Heart left ventricle (tissue), 13 donors: ENCODE data around the gene ABCC12.

ENCODE experiments used
- POLR2A ChIP-seq, 2 donors: fragments of 450-650 bp; IDR thresholded peaks; one replicate each; pipeline ENCODE4 v1.6.1; 2017; ENCODE audit warnings: antibody characterized with exemption in 2 of 2, mild to moderate bottlenecking in 2 of 2, moderate library complexity in 2 of 2
- TF ChIP-seq, protein P1 (sequence below), 12 donors: fragments of 200-600 bp; sonication (generic) in 4 of 12; IDR thresholded peaks; one replicate each; pipeline versions ENCODE4 v1.5.0 to v1.8.0; 2018 to 2022; ENCODE audit warnings: antibody characterized with exemption in 12 of 12, mild to moderate bottlenecking in 5 of 12
- donor health status: ischemic (EF 13 %, LVEDD 7.1; RV severe dilation, severe dysfunction).
- donor health status: DM: no; HTN: yes; CAD: no.
- donor health status: DM: no; HTN: no; CAD: no.
- donor health status: ischemic (EF 25% LVEDD 6.9; RV normal size, moderate dysfunction).
- donor health status: ischemic (EF 25% LVEDD 5.7; RV mildly dilated, moderate dysfunction).
- donor health status: ischemic (EF 35%, LVEDD 5.7; RV mildly dilated, moderate dysfunction).
- donor health status: nonischemic (EF 11% LVEDD 7.7; RV severe dilation, severe dysfunction).
- donor health status: DM: yes; HTN: yes; CAD: no.
- donor health status: PGD.
- donor health status: ischemic (EF 29% LVEDD 5.4; RV normal size, mild dysfunction).
- donor health status: nonischemic (EF 23%, LVEDD 6.1; RV moderate dilation, normal function).

GRCh38 chr16:48114410-48114809 is 41.4 kb downstream of the ABCC12 start:
- TF ChIP-seq, protein P1, sequence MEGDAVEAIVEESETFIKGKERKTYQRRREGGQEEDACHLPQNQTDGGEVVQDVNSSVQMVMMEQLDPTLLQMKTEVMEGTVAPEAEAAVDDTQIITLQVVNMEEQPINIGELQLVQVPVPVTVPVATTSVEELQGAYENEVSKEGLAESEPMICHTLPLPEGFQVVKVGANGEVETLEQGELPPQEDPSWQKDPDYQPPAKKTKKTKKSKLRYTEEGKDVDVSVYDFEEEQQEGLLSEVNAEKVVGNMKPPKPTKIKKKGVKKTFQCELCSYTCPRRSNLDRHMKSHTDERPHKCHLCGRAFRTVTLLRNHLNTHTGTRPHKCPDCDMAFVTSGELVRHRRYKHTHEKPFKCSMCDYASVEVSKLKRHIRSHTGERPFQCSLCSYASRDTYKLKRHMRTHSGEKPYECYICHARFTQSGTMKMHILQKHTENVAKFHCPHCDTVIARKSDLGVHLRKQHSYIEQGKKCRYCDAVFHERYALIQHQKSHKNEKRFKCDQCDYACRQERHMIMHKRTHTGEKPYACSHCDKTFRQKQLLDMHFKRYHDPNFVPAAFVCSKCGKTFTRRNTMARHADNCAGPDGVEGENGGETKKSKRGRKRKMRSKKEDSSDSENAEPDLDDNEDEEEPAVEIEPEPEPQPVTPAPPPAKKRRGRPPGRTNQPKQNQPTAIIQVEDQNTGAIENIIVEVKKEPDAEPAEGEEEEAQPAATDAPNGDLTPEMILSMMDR (IDR thresholded peaks at IDR 0.05) = no peak
- no peak for TF ChIP-seq POLR2A (IDR thresholded peaks at IDR 0.05)
